Mesendoderm (in vitro differentiated cells): ENCODE data around the gene ACOT2.
A peak's percentile ranks its signal among the peaks of the same experiment; 100 is the strongest.
"Not testable (repeated sequence)": the region's sequence is repeated elsewhere in the genome, so short reads cannot be mapped to it uniquely, and the experiment has no call there.

Experiments used
- DNase-seq: peaks from one replicate; pipeline ENCODE4 v3.0.0; 2013
- H2AK5ac ChIP-seq: 2 replicates; pipeline ENCODE4 v1.6.1; 2013; ENCODE audit warnings: low read length, inconsistent platforms
- H2BK120ac ChIP-seq: 2 replicates; pipeline ENCODE4 v1.6.1; 2013; ENCODE audit warnings: low read depth, mild to moderate bottlenecking, low read length, moderate library complexity, mixed read lengths
- H2BK15ac ChIP-seq: replicated peaks from 2 replicates; pipeline ENCODE4 v1.6.1; 2013; ENCODE audit warnings: low read depth, mild to moderate bottlenecking, moderate library complexity
- H2BK5ac ChIP-seq: 2 replicates; pipeline ENCODE4 v1.6.1; 2013; ENCODE audit warnings: low read length, inconsistent platforms
- H3K18ac ChIP-seq: 2 replicates; pipeline ENCODE4 v1.6.1; 2013; ENCODE audit warnings: mild to moderate bottlenecking, low read length, mixed read lengths
- H3K23ac ChIP-seq: one replicate; pipeline ENCODE4 v1.6.1; 2013; ENCODE audit warnings: low read length
- H3K27ac ChIP-seq: 2 replicates; pipeline ENCODE4 v1.5.1; 2013; ENCODE audit warnings: low read depth, mild to moderate bottlenecking, inconsistent platforms, low read length, moderate library complexity
- H3K27me3 ChIP-seq: 2 replicates; pipeline ENCODE4 v1.6.1; 2013; ENCODE audit warnings: low read length, control low read depth, mild to moderate bottlenecking, inconsistent platforms; ENCODE audit not compliant: insufficient read depth, poor library complexity
- H3K36me3 ChIP-seq: 2 replicates; pipeline ENCODE4 v1.6.1; 2013; ENCODE audit warnings: low read length, inconsistent platforms; ENCODE audit not compliant: control insufficient read depth, insufficient read depth
- H3K4ac ChIP-seq: one replicate; pipeline ENCODE4 v1.6.1; 2013; ENCODE audit warnings: low read depth, mild to moderate bottlenecking, low read length, moderate library complexity
- H3K4me1 ChIP-seq: 2 replicates; pipeline ENCODE4 v1.6.1; 2013; ENCODE audit warnings: low read depth, low read length, inconsistent platforms; ENCODE audit not compliant: control insufficient read depth
- H3K4me2 ChIP-seq: 2 replicates; pipeline ENCODE4 v1.6.1; 2013; ENCODE audit warnings: low read length
- H3K4me3 ChIP-seq: 2 replicates; pipeline ENCODE4 v1.5.1; 2013; ENCODE audit warnings: mild to moderate bottlenecking, low read length
- H3K56ac ChIP-seq: one replicate; pipeline ENCODE4 v1.6.1; 2013; ENCODE audit warnings: low read length
- H3K79me1 ChIP-seq: 2 replicates; pipeline ENCODE4 v1.6.1; 2013; ENCODE audit warnings: low read length, inconsistent platforms
- H3K79me2 ChIP-seq: 2 replicates; pipeline ENCODE4 v1.6.1; 2013; ENCODE audit warnings: mild to moderate bottlenecking, low read length; ENCODE audit not compliant: control insufficient read depth, insufficient read depth
- H3K9ac ChIP-seq: 2 replicates; pipeline ENCODE4 v1.6.1; 2013; ENCODE audit warnings: low read length, inconsistent platforms
- H4K5ac ChIP-seq: one replicate; pipeline ENCODE4 v1.6.1; 2013; ENCODE audit warnings: low read length
- H4K8ac ChIP-seq: one replicate; pipeline ENCODE4 v1.6.1; 2013; ENCODE audit warnings: low read depth, mild to moderate bottlenecking, control low read depth, low read length, moderate library complexity
- WGBS: extraction: QIAGEN DNeasy Blood & Tissue Kit; methylation state at CpG from one replicate; pipeline ENCODE4 v1.1.7; 2013; ENCODE audit warnings: low lambda C conversion rate, missing lambda C conversion rate; ENCODE audit not compliant: insufficient coverage; ENCODE audit errors: extremely low coverage; 5-methylcytosine and 5-hydroxymethylcytosine counted together

Gene ACOT2

DNA sequence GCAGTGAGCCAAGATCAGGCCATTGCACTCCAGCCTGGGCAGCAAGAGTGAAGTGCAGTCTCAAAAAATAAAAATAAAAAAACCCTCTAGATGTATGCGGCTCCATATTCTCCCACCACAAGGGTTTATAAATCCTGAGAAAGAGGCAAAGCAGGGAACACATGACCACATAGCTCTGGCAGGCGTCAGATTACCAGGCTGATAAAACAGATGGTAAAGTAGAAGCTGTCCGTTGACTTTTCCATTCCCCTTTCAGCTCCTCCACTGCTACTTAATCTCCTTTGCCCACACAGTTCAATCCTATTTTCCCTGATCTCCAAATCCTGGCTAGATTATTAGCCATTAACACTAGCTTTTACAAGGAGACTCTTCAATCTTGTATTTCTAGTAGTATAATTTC lies 37.0 kb upstream of the ACOT2 start:
- not testable (repeated sequence) for DNase-seq, H3K18ac ChIP-seq, H2BK15ac ChIP-seq, H3K56ac ChIP-seq, H2AK5ac ChIP-seq, H3K23ac ChIP-seq, H3K27ac ChIP-seq, H4K5ac ChIP-seq, H3K9ac ChIP-seq, H3K79me2 ChIP-seq, H3K4me3 ChIP-seq, H3K79me1 ChIP-seq, H3K36me3 ChIP-seq, H2BK5ac ChIP-seq, H3K4ac ChIP-seq, H3K27me3 ChIP-seq, H2BK120ac ChIP-seq, H3K4me2 ChIP-seq, H3K4me1 ChIP-seq, H4K8ac ChIP-seq
- WGBS: no CpG with 5 or more reads among the region's 3 CpGs

DNA sequence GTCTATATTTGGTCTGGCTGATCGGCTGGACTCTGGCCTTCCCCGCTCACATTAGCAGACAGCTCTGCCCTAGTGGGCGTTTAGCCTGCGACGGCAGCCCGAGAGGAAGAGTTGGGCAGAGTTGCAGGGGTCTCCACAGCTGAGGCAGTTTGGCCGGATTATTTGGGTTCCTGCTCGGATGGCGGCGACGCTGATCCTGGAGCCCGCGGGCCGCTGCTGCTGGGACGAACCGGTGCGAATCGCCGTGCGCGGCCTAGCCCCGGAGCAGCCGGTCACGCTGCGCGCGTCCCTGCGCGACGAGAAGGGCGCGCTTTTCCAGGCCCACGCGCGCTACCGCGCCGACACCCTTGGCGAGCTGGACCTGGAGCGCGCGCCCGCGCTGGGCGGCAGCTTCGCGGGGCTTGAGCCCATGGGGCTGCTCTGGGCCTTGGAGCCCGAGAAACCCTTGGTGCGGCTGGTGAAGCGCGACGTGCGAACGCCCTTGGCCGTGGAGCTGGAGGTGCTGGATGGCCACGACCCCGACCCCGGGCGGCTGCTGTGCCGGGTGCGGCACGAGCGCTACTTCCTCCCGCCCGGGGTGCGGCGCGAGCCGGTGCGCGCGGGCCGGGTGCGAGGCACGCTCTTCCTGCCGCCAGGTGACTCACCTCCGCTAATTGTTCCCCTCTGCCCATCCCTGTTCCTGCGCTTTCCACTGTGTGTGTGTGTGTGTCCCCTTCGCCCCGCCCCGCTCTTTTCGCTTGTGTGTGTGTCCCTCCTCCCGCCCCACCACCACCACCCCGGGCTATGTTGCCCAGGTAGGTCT lies 31.6 kb upstream of the ACOT2 start:
- peak; percentile 91 for DNase-seq
- Histone ChIP-seq H3K9ac (peak overlapping the region; percentile 76), H3K18ac (peak overlapping the region; percentile 56), H3K23ac (peak overlapping the region; percentile 15), H3K56ac (peak overlapping the region; percentile 93), H3K4me2 (peak overlapping the region; percentile 42), H3K4me3 (peak overlapping the region; percentile 19)
- H3K4ac ChIP-seq, H3K79me1 ChIP-seq, H4K8ac ChIP-seq, H4K5ac ChIP-seq, H2BK5ac ChIP-seq, H3K27ac ChIP-seq, H3K79me2 ChIP-seq, H3K4me1 ChIP-seq, H3K36me3 ChIP-seq, H2BK15ac ChIP-seq, H3K27me3 ChIP-seq, H2BK120ac ChIP-seq, H2AK5ac ChIP-seq: not testable (repeated sequence)
- no CpG with 5 or more reads among the region's 84 CpGs for WGBS

DNA sequence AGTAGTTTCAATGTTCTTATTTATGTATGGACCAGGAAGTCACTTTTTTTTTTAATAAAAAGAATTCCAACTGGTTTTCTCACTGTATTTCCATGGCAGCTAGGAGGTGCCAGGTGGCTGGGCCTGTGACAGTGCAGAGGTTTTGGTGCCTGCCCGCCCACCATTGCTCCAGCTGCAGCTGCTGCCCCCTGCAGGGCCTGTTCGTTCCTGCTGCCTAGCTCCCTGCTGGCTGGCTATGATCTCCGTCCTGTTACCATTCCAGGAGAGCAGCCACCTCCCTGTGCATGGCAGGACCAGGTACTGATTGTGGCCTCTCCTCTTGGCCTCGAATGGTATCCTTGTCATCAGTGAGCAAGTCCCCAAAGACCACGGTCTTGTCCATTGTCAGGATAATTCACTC lies 30.0 kb upstream of the ACOT2 start:
- H3K27ac ChIP-seq, H2AK5ac ChIP-seq, H3K4me1 ChIP-seq, H3K56ac ChIP-seq, H4K5ac ChIP-seq, H2BK5ac ChIP-seq, H4K8ac ChIP-seq, H3K18ac ChIP-seq, H3K23ac ChIP-seq, H3K4me2 ChIP-seq, H2BK120ac ChIP-seq, H3K79me2 ChIP-seq, H3K79me1 ChIP-seq, H3K27me3 ChIP-seq, H3K36me3 ChIP-seq, H2BK15ac ChIP-seq, H3K4me3 ChIP-seq, H3K9ac ChIP-seq, H3K4ac ChIP-seq: not testable (repeated sequence)
- peak; percentile 77 for DNase-seq
- WGBS: no CpG with 5 or more reads among the region's 5 CpGs

DNA sequence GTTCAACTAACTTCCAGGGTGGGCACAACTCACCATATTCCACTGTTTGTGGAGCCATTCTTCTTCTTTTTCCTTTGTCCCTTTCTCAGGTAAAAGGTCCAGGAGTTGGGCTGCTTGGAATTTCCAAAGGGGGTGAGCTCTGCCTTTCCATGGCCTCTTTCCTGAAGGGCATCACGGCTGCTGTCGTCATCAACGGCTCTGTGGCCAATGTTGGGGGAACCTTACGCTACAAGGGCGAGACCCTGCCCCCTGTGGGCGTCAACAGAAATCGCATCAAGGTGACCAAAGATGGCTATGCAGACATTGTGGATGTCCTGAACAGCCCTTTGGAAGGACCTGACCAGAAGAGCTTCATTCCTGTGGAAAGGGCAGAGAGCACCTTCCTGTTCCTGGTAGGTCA lies 26.1 kb upstream of the ACOT2 start:
- not testable (repeated sequence) for H3K4me3 ChIP-seq, H3K27me3 ChIP-seq, H3K4me2 ChIP-seq, H3K4me1 ChIP-seq, H2BK120ac ChIP-seq, H3K4ac ChIP-seq, H3K18ac ChIP-seq, H3K56ac ChIP-seq, H3K27ac ChIP-seq, H4K8ac ChIP-seq, H3K79me1 ChIP-seq, H3K79me2 ChIP-seq, H4K5ac ChIP-seq, H2BK15ac ChIP-seq, DNase-seq, H3K23ac ChIP-seq, H2BK5ac ChIP-seq, H3K36me3 ChIP-seq, H3K9ac ChIP-seq, H2AK5ac ChIP-seq
- WGBS: no CpG with 5 or more reads among the region's 7 CpGs

DNA sequence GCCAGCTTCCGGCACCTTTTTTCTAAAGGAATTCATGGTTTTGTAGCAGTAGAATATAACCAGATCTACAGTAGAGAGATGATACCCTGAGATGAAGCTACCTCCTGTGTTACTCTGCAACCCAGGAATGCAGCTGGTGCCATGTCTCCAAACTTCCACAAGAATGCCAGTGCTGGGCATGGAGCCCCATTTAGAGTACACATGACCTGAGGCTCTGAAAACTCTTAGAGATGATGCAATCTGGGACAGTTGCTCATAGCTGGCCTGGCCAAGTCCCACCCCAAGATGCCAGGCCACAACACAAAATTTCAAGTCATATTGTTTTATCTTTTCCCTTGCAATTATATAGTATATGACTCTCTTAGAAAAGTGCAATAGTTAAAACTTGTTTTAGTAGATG lies 23.7 kb upstream of the ACOT2 start:
- H4K8ac ChIP-seq, H3K56ac ChIP-seq, H3K4me1 ChIP-seq, H3K79me1 ChIP-seq, H2BK15ac ChIP-seq, H4K5ac ChIP-seq, H2BK120ac ChIP-seq, H3K27ac ChIP-seq, H3K36me3 ChIP-seq, H3K23ac ChIP-seq, H3K4me2 ChIP-seq, H3K27me3 ChIP-seq, H3K79me2 ChIP-seq, H3K4me3 ChIP-seq, DNase-seq, H2BK5ac ChIP-seq, H3K18ac ChIP-seq, H3K4ac ChIP-seq, H2AK5ac ChIP-seq, H3K9ac ChIP-seq: not testable (repeated sequence)
- WGBS: no CpG with 5 or more reads among the region's 1 CpG

DNA sequence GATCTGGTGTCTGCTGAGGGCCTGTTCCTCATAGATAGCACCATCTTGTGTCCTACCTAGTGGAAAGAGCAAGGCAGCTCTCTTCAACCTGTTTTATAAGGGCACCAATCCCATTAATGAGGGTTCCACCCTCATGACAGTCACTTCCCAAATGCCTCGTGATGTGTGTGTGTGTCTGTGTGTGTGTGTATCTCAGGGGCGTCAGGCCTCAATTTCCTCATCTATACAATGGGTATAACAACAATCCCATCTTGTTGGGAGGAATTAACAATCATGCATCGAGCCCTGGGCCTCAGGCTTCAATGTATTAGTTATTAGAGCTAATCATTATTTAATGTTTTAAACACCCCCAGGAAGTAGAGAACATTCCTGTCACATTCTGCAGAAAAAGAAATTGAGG lies 19.9 kb upstream of the ACOT2 start:
- not testable (repeated sequence) for H3K79me1 ChIP-seq, H3K27ac ChIP-seq, H4K8ac ChIP-seq, H3K9ac ChIP-seq, H3K27me3 ChIP-seq, H3K4ac ChIP-seq, H3K18ac ChIP-seq, H4K5ac ChIP-seq, H2BK15ac ChIP-seq, H3K4me3 ChIP-seq, H2AK5ac ChIP-seq, H3K4me2 ChIP-seq, H3K36me3 ChIP-seq, H3K79me2 ChIP-seq, DNase-seq, H3K4me1 ChIP-seq, H3K56ac ChIP-seq, H2BK120ac ChIP-seq, H3K23ac ChIP-seq, H2BK5ac ChIP-seq
- WGBS: no CpG with 5 or more reads among the region's 3 CpGs
